Neural progenitor cell (in vitro differentiated cells): ENCODE data around the gene KIAA2012. TPM values are rescaled to one million over a fixed set of nuclear protein-coding genes. Genes with fewer than 3 reads are reported as not detected.

Source experiments
- DNase-seq: peaks from one replicate; pipeline ENCODE4 v3.0.0-alpha.2; 2016; ENCODE audit warnings: low spot score
- H2AFZ ChIP-seq: fragments of 200-600 bp; sonication (generic); replicated peaks from 2 replicates; pipeline ENCODE4 v1.6.1; 2016; ENCODE audit warnings: antibody characterized with exemption
- H3F3A ChIP-seq: fragments of 200-600 bp; sonication (generic); 2 replicates; pipeline ENCODE4 v1.6.1; 2016; ENCODE audit warnings: antibody characterized with exemption, low read depth
- H3K27ac ChIP-seq: fragments of 200-600 bp; sonication (generic); 2 replicates; pipeline ENCODE4 v1.5.1; 2016; ENCODE audit warnings: mild to moderate bottlenecking
- H3K27me3 ChIP-seq: fragments of 200-600 bp; sonication (generic); 2 replicates; pipeline ENCODE4 v1.6.1; 2016; ENCODE audit warnings: mild to moderate bottlenecking, moderate library complexity
- H3K36me3 ChIP-seq: fragments of 200-600 bp; sonication (generic); 2 replicates; pipeline ENCODE4 v1.5.1; 2016
- H3K4me1 ChIP-seq: fragments of 200-600 bp; sonication (generic); 2 replicates; pipeline ENCODE4 v1.6.1; 2016; ENCODE audit warnings: mixed run types
- H3K4me2 ChIP-seq: fragments of 200-600 bp; sonication (generic); 2 replicates; pipeline ENCODE4 v1.6.1; 2016
- H3K4me3 ChIP-seq: fragments of 200-600 bp; sonication (generic); 2 replicates; pipeline ENCODE4 v1.5.1; 2016
- H3K79me2 ChIP-seq: fragments of 200-600 bp; sonication (generic); 2 replicates; pipeline ENCODE4 v1.6.1; 2016; ENCODE audit warnings: low read depth
- H3K9ac ChIP-seq: fragments of 200-600 bp; sonication (generic); 2 replicates; pipeline ENCODE4 v1.6.1; 2016
- H3K9me3 ChIP-seq: fragments of 200-600 bp; sonication (generic); 2 replicates; pipeline ENCODE4 v1.5.1; 2016; ENCODE audit warnings: low read depth
- H4K20me1 ChIP-seq: fragments of 200-600 bp; sonication (generic); 2 replicates; pipeline ENCODE4 v1.6.1; 2016; ENCODE audit warnings: low read depth
- H3K27ac Mint-ChIP-seq: 3 replicates; pipeline ENCODE4 v1.8.0; 2021; ENCODE audit warnings: mixed read lengths
- H3K27me3 Mint-ChIP-seq: 2 replicates; pipeline ENCODE4 v1.8.0; 2022; ENCODE audit warnings: low read depth, mild to moderate bottlenecking, inconsistent platforms, moderate library complexity, mixed read lengths; ENCODE audit not compliant: insufficient read depth
- H3K36me3 Mint-ChIP-seq: 3 replicates; pipeline ENCODE4 v1.8.0; 2021; ENCODE audit warnings: mixed read lengths
- H3K4me1 Mint-ChIP-seq: 3 replicates; pipeline ENCODE4 v1.8.0; 2021; ENCODE audit warnings: mixed read lengths
- H3K4me3 Mint-ChIP-seq: 3 replicates; pipeline ENCODE4 v1.8.0; 2021; ENCODE audit warnings: mild to moderate bottlenecking, moderate library complexity, mixed read lengths
- H3K9me3 Mint-ChIP-seq: 3 replicates; pipeline ENCODE4 v1.8.0; 2020; ENCODE audit warnings: mixed read lengths
- CTCF ChIP-seq: fragments of 200-600 bp; sonication (generic); IDR thresholded peaks from 2 replicates; pipeline ENCODE4 v1.5.1; 2017; ENCODE audit warnings: antibody characterized with exemption, mild to moderate bottlenecking
- EZH2 ChIP-seq: fragments of 200-600 bp; sonication (generic); IDR thresholded peaks from 2 replicates; pipeline ENCODE4 v1.6.1; 2017; ENCODE audit warnings: antibody characterized with exemption, mild to moderate bottlenecking, moderate library complexity
- EZH2phosphoT487 ChIP-seq: fragments of 200-600 bp; sonication (generic); IDR thresholded peaks from 2 replicates; pipeline ENCODE4 v1.6.1; 2017; ENCODE audit warnings: antibody characterized with exemption
- total RNA-seq: library from RNA; depleted of rRNA; stranded (reverse); fragments of >200 nt; gene quantifications from 2 replicates; pipeline ENCODE4 v1.2.3, GENCODE V29; 2015; ENCODE audit warnings: low replicate concordance

The KIAA2012 gene
- total RNA-seq, 1 donor from 2014 or later = not detected

GRCh38 chr2:202102425-202103000, 29.5 kb downstream of the KIAA2012 start:
- peak overlapping the region; percentile 36 for H2AFZ ChIP-seq
- no peak overlapping the region for H3K27ac Mint-ChIP-seq

GRCh38 chr2:202104286-202104870, 31.3 kb downstream of the KIAA2012 start:
- Histone ChIP-seq H3K4me2 (no peak overlapping the region), H2AFZ (no peak overlapping the region), H4K20me1 (no peaks in the 10 kb centered on the region), H3K9ac (no peak overlapping the region), H3K27me3 (peaks cover 5% of the 10 kb centered on the region), H3K4me1 (peaks cover 9% of the 10 kb centered on the region), H3K4me3 (no peak overlapping the region), H3K36me3 (no peaks in the 10 kb centered on the region), H3K79me2 (no peaks in the 10 kb centered on the region), H3K27ac (no peak overlapping the region), H3F3A (peaks cover 21% of the 10 kb centered on the region), H3K9me3 (no peaks in the 10 kb centered on the region)
- Mint-ChIP-seq H3K9me3 (no peaks in the 10 kb centered on the region), H3K27me3 (peaks cover 10% of the 10 kb centered on the region), H3K27ac (no peak overlapping the region), H3K4me1 (peaks cover 31% of the 10 kb centered on the region), H3K36me3 (no peaks in the 10 kb centered on the region), H3K4me3 (no peak overlapping the region)
- TF ChIP-seq EZH2 (no peak), CTCF (peak; percentile 76)
- peak; percentile 66 for DNase-seq

More at GRCh38 chr2:202102425-202103000, 29.5 kb downstream of the KIAA2012 start:
- H3F3A ChIP-seq = peaks cover 24% of the 10 kb centered on the region
- H3K27me3 ChIP-seq = peaks cover 5% of the 10 kb centered on the region
- no peaks in the 10 kb centered on the region for H4K20me1 ChIP-seq
- H3K4me1 ChIP-seq = peaks cover 12% of the 10 kb centered on the region
- H3K27ac ChIP-seq = no peak overlapping the region
- H3K36me3 Mint-ChIP-seq = no peaks in the 10 kb centered on the region
- TF ChIP-seq CTCF (no peak), EZH2phosphoT487 (no peak), EZH2 (no peak)
- H3K9ac ChIP-seq = no peak overlapping the region
- H3K36me3 ChIP-seq = no peaks in the 10 kb centered on the region
- H3K4me3 ChIP-seq = no peak overlapping the region
- peaks cover 29% of the 10 kb centered on the region for H3K4me1 Mint-ChIP-seq
- H3K27me3 Mint-ChIP-seq = peaks cover 6% of the 10 kb centered on the region
- no peaks in the 10 kb centered on the region for H3K79me2 ChIP-seq
- H3K9me3 Mint-ChIP-seq = no peaks in the 10 kb centered on the region
- peak; percentile 24 for DNase-seq
- H3K4me2 ChIP-seq = no peak overlapping the region
- no peaks in the 10 kb centered on the region for H3K9me3 ChIP-seq
- H3K4me3 Mint-ChIP-seq = no peak overlapping the region

- Histone ChIP-seq H3K27me3 (peaks cover 5% of the 10 kb centered on the region), H3K36me3 (no peaks in the 10 kb centered on the region), H3K4me1 (peaks cover 7% of the 10 kb centered on the region), H3K79me2 (no peaks in the 10 kb centered on the region), H3K9ac (no peak overlapping the region), H2AFZ (peak overlapping the region; percentile 74), H4K20me1 (no peaks in the 10 kb centered on the region), H3K4me3 (no peak overlapping the region), H3K9me3 (no peaks in the 10 kb centered on the region), H3K4me2 (no peak overlapping the region), H3F3A (peaks cover 18% of the 10 kb centered on the region), H3K27ac (no peak overlapping the region)
- no peaks in the 10 kb centered on the region for H3K36me3 Mint-ChIP-seq
- no peaks in the 10 kb centered on the region for H3K9me3 Mint-ChIP-seq
- H3K4me1 Mint-ChIP-seq = peaks cover 33% of the 10 kb centered on the region
- DNase-seq = no peak
- peaks cover 6% of the 10 kb centered on the region for H3K27me3 Mint-ChIP-seq
- H3K27ac Mint-ChIP-seq = no peak overlapping the region
- no peak overlapping the region for H3K4me3 Mint-ChIP-seq
- TF ChIP-seq EZH2phosphoT487 = no peak
- no peak for TF ChIP-seq CTCF
- TF ChIP-seq EZH2 = no peak
Measured at GRCh38 chr2:202105025-202105424, 32.0 kb downstream of the KIAA2012 start.
